Thyroid gland (tissue), 4 donors: Measurements from ENCODE around the gene RASSF8. TPM values are rescaled to one million over a fixed set of nuclear protein-coding genes. Genes with fewer than 3 reads are reported as not detected.

Experiments
- DNase-seq, 2 donors: peaks; one replicate each; pipeline ENCODE4 v3.0.0-alpha.2; 2019
- H3K27ac ChIP-seq, 3 donors: fragments of 200-600 bp; sonication (generic); 1 replicate in 2 of 3; 2 replicates in 1 of 3; pipeline ENCODE4 v1.5.1; 2016 to 2019; ENCODE audit warnings: mild to moderate bottlenecking in 1 of 3, moderate library complexity in 1 of 3
- H3K27me3 ChIP-seq: fragments of 200-600 bp; sonication (generic); one replicate; pipeline ENCODE4 v1.5.1; 2019
- H3K36me3 ChIP-seq, 2 donors: fragments of 200-600 bp; sonication (generic); one replicate each; pipeline ENCODE4 v1.5.1; 2016 to 2019
- H3K4me1 ChIP-seq, 2 donors: fragments of 200-600 bp; sonication (generic); one replicate each; pipeline ENCODE4 v1.5.1; 2017 to 2019
- H3K4me3 ChIP-seq, 3 donors: fragments of 200-600 bp; sonication (generic); replicated peaks in 1 of 3; 1 replicate in 2 of 3; 2 replicates in 1 of 3; pipeline ENCODE4 v1.5.1; 2016; ENCODE audit warnings: mild to moderate bottlenecking in 1 of 3
- H3K9me3 ChIP-seq: fragments of 200-600 bp; sonication (generic); one replicate; pipeline ENCODE4 v1.5.1; 2017
- CTCF ChIP-seq, 6 experiments: fragments of 200-600 bp in 3 of 6; fragments of 450-650 bp in 3 of 6; sonication (generic) in 3 of 6; IDR thresholded peaks; one replicate each; pipeline ENCODE4 v1.5.1; 2016 to 2019; ENCODE audit warnings: antibody characterized with exemption in 6 of 6, mild to moderate bottlenecking in 2 of 6, inconsistent platforms in 1 of 6, moderate library complexity in 1 of 6
- POLR2A ChIP-seq, 2 donors: fragments of 450-650 bp; IDR thresholded peaks; one replicate each; pipeline ENCODE4 v1.6.1; 2017; ENCODE audit warnings: antibody characterized with exemption in 2 of 2, mild to moderate bottlenecking in 2 of 2, moderate library complexity in 1 of 2
- WGBS, 2 donors: methylation state at CpG; one replicate each; pipeline ENCODE4 v1.1.5; 2017; 5-methylcytosine and 5-hydroxymethylcytosine counted together
- intact Hi-C: fragments of 100-400 bp; cut with DNase I; formaldehyde crosslinking; loops from one replicate; pipeline ENCODE4 v1.15.1; 2023
- total RNA-seq, 4 donors: library from RNA; depleted of rRNA; stranded (reverse); fragments of >200 nt; gene quantifications; one replicate each; pipeline ENCODE4 v1.2.3, GENCODE V29; 2016

The RASSF8 gene
- total RNA-seq, 4 donors from 2014 or later = 20.1 to 69.1 (median 33.5) TPM

DNA sequence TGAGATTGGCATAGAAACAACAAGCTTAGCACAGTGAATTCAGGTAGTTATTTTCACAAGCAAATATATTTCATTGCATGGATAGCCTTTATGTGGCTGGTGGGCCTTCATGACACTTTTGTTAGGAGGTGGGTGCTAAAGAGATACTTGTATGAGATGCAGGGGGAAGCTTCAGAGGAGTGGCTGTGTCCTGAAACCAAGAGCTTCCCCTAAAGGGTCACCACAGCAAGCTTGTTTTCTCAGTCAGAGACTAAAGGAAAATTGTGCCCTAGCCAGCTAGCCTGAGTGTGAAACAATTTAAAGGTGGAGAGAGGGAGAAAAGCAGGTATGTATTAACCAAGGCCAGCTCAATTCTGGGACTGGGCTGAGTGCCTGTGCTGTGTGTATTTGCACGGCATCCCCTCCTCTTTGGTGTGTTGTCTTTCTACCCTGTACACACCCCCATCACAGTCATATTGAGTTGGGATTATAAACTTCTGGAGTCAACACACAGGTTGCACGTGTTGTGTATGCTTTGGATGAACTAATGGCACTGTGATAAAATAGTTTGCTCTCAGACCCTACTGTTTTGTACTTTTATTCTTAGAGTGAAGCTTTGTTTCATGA is 79.2 kb downstream of the RASSF8 start:
- no peak for TF ChIP-seq POLR2A (IDR thresholded peaks at IDR 0.05)
- no peaks in the 10 kb centered on the region for H3K27me3 ChIP-seq
- H3K4me3 ChIP-seq = no peak overlapping the region
- intact Hi-C loops = no loop called here
- no peak overlapping the region for H3K27ac ChIP-seq
- peaks cover 21 to 23% of the 10 kb centered on the region in 2 donors for H3K4me1 ChIP-seq
- DNase-seq = no peak
- H3K9me3 ChIP-seq = no peaks in the 10 kb centered on the region
- 59 to 64% methylated on average over 2 of the region's 2 CpGs for WGBS, 2 donors
- H3K36me3 ChIP-seq = no peaks in the 10 kb centered on the region

DNA sequence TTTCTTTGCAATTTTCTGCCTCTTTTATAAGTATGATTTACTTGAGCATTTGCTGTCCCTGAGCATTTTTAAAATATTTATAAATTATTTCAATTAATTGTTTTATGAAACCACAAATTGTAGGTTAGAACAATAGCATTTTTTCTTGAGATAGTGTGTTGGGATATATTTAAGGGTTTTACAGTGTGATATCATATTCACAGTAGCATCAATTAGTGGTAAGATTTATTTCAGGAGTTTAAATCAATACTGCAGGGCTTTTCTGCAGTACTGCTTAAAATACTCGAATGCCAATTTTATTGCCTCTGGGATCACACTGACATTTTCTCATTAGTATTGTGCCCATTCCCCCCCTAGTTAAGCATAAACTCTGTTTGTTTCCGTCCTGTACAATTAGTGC is 84.2 kb downstream of the RASSF8 start:
- no peak for TF ChIP-seq CTCF (IDR thresholded peaks at IDR 0.05)
- no peak for TF ChIP-seq POLR2A (IDR thresholded peaks at IDR 0.05)
- Histone ChIP-seq H3K27ac (no peak overlapping the region), H3K36me3 (no peaks in the 10 kb centered on the region), H3K27me3 (no peaks in the 10 kb centered on the region), H3K4me1 (peaks cover 39 to 40% of the 10 kb centered on the region in 2 donors), H3K4me3 (no peak overlapping the region), H3K9me3 (no peaks in the 10 kb centered on the region)
- no peak for DNase-seq
- WGBS, 2 donors = 81 to 95% methylated on average over 2 of the region's 2 CpGs
- intact Hi-C loops = no loop called here

GRCh38 chr12:26043135-26044006 is 84.9 kb downstream of the RASSF8 start:
- Histone ChIP-seq H3K4me1 (peaks cover 34 to 35% of the 10 kb centered on the region in 2 donors), H3K9me3 (no peaks in the 10 kb centered on the region), H3K36me3 (no peaks in the 10 kb centered on the region), H3K27ac (no peak overlapping the region), H3K27me3 (no peaks in the 10 kb centered on the region), H3K4me3 (no peak overlapping the region)
- intact Hi-C loops = no loop called here
- WGBS, 2 donors = 62 to 68% methylated on average over 10 of the region's 10 CpGs
- TF ChIP-seq POLR2A (IDR thresholded peaks at IDR 0.05) = no peak
- no peak for DNase-seq

DNA sequence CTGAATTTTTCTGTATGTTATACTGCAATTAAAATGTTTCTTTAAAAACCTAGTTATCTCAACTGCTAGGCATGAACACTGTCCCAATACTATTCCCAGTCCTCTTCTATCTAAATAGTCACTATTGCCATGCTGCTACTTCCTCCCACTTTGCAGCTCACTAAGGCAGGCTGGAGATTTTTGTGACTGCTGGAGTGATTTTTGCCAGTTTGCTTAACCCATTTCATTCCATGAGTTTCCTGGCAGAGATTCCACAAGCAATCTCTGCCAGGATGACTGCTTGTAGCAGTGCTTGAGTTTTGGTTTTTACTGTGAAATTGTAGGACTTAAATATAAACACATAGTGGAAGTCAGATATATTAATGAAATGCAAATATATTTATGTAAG is 85.5 kb downstream of the RASSF8 start:
- Histone ChIP-seq H3K36me3 (no peaks in the 10 kb centered on the region), H3K9me3 (no peaks in the 10 kb centered on the region), H3K27me3 (no peaks in the 10 kb centered on the region), H3K4me1 (peaks cover 29 to 35% of the 10 kb centered on the region in 2 donors), H3K27ac (no peak overlapping the region), H3K4me3 (no peak overlapping the region)
- TF ChIP-seq CTCF (IDR thresholded peaks at IDR 0.05) (no peak), POLR2A (IDR thresholded peaks at IDR 0.05) (no peak)
- peak; percentile 45 to 53 for DNase-seq
- intact Hi-C loops = no loop called here

- TF ChIP-seq CTCF (IDR thresholded peaks at IDR 0.05) (no peak), POLR2A (IDR thresholded peaks at IDR 0.05) (no peak)
- H3K27me3 ChIP-seq = no peaks in the 10 kb centered on the region
- WGBS, 2 donors = 98% methylated on average over 1 of the region's 1 CpG
These were observed 86.1 kb downstream of the RASSF8 start for GRCh38 chr12:26044592-26044991.

DNA sequence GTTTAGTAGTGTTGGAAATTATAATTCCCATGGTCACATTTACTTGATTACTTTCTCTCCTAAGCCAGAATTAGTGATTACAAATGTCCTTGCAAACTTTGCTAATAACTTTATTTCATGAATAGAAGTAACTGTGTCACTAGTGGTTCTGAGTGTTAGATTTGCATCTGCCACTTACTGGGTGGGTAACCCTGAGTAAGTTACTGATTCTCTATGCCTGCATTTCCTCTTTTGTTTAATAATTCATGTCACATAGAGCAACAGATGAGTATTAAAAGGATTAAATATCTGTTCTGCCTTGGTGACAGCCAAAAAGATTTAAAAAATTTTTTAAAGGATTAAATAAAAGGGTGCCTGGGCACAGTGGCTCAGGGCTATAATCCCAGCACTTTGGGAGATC is 87.7 kb downstream of the RASSF8 start:
- no peaks in the 10 kb centered on the region for H3K27me3 ChIP-seq
- no peak for DNase-seq
- H3K9me3 ChIP-seq = no peaks in the 10 kb centered on the region
- H3K36me3 ChIP-seq = no peaks in the 10 kb centered on the region
- H3K4me1 ChIP-seq = peaks cover 20 to 29% of the 10 kb centered on the region in 2 donors
- TF ChIP-seq POLR2A (IDR thresholded peaks at IDR 0.05) (no peak), CTCF (IDR thresholded peaks at IDR 0.05) (no peak)
- intact Hi-C loops = no loop called here
- H3K27ac ChIP-seq = no peak overlapping the region
- no peak overlapping the region for H3K4me3 ChIP-seq

More at GRCh38 chr12:26044592-26044991, 86.1 kb downstream of the RASSF8 start:
- H3K36me3 ChIP-seq = no peaks in the 10 kb centered on the region
- no peak for DNase-seq
- H3K4me1 ChIP-seq = peaks cover 26 to 35% of the 10 kb centered on the region in 2 donors
- H3K9me3 ChIP-seq = no peaks in the 10 kb centered on the region
- H3K27ac ChIP-seq = no peak overlapping the region
- no peak overlapping the region for H3K4me3 ChIP-seq
- intact Hi-C loops = no loop called here
